Loucy (cell line): Measurements from ENCODE around the gene CEMIP2.

Experiments used
- EZH2phosphoT487 ChIP-seq: fragments of 200-600 bp; IDR thresholded peaks from 2 replicates; pipeline ENCODE4 v1.6.1; 2018; ENCODE audit warnings: antibody characterized with exemption, mild to moderate bottlenecking, moderate library complexity, borderline replicate concordance
- TF ChIP-seq, protein P1 (sequence below): fragments of 200-600 bp; sonication (generic); conservative IDR thresholded peaks from 2 replicates; pipeline ENCODE4 v1.5.1; 2014; ENCODE audit warnings: mild to moderate bottlenecking, antibody characterized with exemption, low read length

DNA sequence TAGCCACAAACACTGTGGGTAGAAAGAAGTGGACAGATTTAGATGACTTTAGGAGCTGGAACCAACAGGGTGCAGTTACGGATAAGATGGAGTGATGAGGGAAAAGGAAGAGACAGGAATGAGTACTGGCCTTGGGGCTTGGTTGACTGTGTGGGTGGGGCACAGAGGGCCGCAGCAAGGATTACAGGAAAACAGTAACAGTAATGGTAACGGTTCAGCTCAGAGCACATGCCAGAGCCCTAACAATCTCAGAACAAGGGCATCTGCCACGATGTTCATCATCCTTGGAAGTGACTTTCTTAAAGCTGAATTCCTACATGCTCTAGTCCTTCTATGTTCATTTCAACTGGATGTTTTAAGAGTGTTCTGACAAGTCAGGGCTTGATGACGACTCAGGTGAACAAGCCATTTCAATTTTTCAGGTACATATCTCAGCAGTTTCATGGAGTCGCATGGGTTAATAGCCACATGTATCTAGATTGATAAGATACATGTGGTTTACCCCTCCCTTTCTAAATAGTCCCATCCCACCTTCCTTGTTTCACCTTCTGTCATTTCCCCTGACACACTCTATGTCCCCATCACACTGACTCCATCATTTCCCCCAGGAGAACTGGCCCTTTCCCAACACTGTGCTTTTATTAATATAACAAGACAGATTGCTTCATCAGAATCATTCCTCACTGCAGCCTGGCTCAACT, 65.0 kb downstream of the CEMIP2 start:
- TF ChIP-seq, protein P1, sequence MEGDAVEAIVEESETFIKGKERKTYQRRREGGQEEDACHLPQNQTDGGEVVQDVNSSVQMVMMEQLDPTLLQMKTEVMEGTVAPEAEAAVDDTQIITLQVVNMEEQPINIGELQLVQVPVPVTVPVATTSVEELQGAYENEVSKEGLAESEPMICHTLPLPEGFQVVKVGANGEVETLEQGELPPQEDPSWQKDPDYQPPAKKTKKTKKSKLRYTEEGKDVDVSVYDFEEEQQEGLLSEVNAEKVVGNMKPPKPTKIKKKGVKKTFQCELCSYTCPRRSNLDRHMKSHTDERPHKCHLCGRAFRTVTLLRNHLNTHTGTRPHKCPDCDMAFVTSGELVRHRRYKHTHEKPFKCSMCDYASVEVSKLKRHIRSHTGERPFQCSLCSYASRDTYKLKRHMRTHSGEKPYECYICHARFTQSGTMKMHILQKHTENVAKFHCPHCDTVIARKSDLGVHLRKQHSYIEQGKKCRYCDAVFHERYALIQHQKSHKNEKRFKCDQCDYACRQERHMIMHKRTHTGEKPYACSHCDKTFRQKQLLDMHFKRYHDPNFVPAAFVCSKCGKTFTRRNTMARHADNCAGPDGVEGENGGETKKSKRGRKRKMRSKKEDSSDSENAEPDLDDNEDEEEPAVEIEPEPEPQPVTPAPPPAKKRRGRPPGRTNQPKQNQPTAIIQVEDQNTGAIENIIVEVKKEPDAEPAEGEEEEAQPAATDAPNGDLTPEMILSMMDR: no peak
- no peak for TF ChIP-seq EZH2phosphoT487
